ENCODE measurements around the gene GPR85.
"Not testable (repeated sequence)": the region's sequence is repeated elsewhere in the genome, so short reads cannot be mapped to it uniquely, and the experiment has no call there.

The GPR85 gene

GRCh38 chr7:113083816-113084495, 2.7 kb downstream of the GPR85 start:
- no peak for DNase-seq

- DNase-seq = no peak
Observed at GRCh38 chr7:113083132-113083815, 3.4 kb downstream of the GPR85 start.

GRCh38 chr7:113078331-113078730, 8.3 kb downstream of the GPR85 start:
- DNase-seq = no peak

- no peak for DNase-seq
Observed at GRCh38 chr7:113076703-113077102, 9.9 kb downstream of the GPR85 start.

GRCh38 chr7:113071465-113071864, 15.2 kb downstream of the GPR85 start:
- no peak for DNase-seq

- DNase-seq = no peak
Observed at GRCh38 chr7:113062499-113062898, 24.1 kb downstream of the GPR85 start.

- DNase-seq = no peak
Observed at GRCh38 chr7:113060100-113060499, 26.5 kb downstream of the GPR85 start.

GRCh38 chr7:113054938-113055337, 31.7 kb downstream of the GPR85 start:
- DNase-seq = no peak

GRCh38 chr7:113054272-113054671, 32.4 kb downstream of the GPR85 start:
- DNase-seq = not testable (repeated sequence)

GRCh38 chr7:113049221-113049620, 37.4 kb downstream of the GPR85 start:
- DNase-seq = not testable (repeated sequence)

- no peak for DNase-seq
Observed at GRCh38 chr7:113046453-113046852, 40.2 kb downstream of the GPR85 start.

- DNase-seq = no peak
Observed at GRCh38 chr7:113045379-113045778, 41.2 kb downstream of the GPR85 start.

- no peak for DNase-seq
Observed at GRCh38 chr7:113044394-113044793, 42.2 kb downstream of the GPR85 start.

- DNase-seq = no peak
Observed at GRCh38 chr7:113040849-113041248, 45.8 kb downstream of the GPR85 start.

GRCh38 chr7:113033959-113034358, 52.7 kb downstream of the GPR85 start:
- DNase-seq = no peak
